Stomach (tissue), 4 donors: ENCODE results near the gene CYB561D1.

ENCODE experiments used
- CTCF ChIP-seq, 7 experiments: fragments of 450-650 bp in 4 of 7; fragments of 200-600 bp in 3 of 7; sonication (generic) in 3 of 7; IDR thresholded peaks; one replicate each; pipeline ENCODE4 v1.5.1; 2016 to 2019; ENCODE audit warnings: antibody characterized with exemption in 7 of 7, control low read depth in 2 of 7, mild to moderate bottlenecking in 1 of 7
- POLR2A ChIP-seq, 4 donors: fragments of 450-650 bp; IDR thresholded peaks; one replicate each; pipeline ENCODE4 v1.6.1; 2016; ENCODE audit warnings: antibody characterized with exemption in 4 of 4, control low read depth in 2 of 4, mild to moderate bottlenecking in 1 of 4, moderate library complexity in 1 of 4

GRCh38 chr1:109501644-109502363 is 7.9 kb downstream of the CYB561D1 start:
- TF ChIP-seq CTCF (IDR thresholded peaks at IDR 0.05) (no peak), POLR2A (IDR thresholded peaks at IDR 0.05) (no peak)
